MM.1S (cell line): Measurements from ENCODE around the gene UTP11.

ENCODE experiments used
- DNase-seq: peaks from one replicate; pipeline ENCODE4 v3.0.0-alpha.2; 2015
- H2AFZ ChIP-seq: fragments of 300-600 bp; sonication (generic); 2 replicates; pipeline ENCODE4 v1.6.0; 2016; ENCODE audit warnings: antibody characterized with exemption, low read length
- H3F3A ChIP-seq: fragments of 300-600 bp; sonication (generic); 2 replicates; pipeline ENCODE4 v1.6.1; 2016; ENCODE audit warnings: mild to moderate bottlenecking, antibody characterized with exemption, low read length, moderate library complexity, mixed read lengths; ENCODE audit not compliant: insufficient read depth
- H3K27ac ChIP-seq: fragments of 300-600 bp; sonication (generic); 2 replicates; pipeline ENCODE4 v1.5.1; 2016; ENCODE audit warnings: mild to moderate bottlenecking, low read length
- H3K27me3 ChIP-seq: fragments of 300-600 bp; sonication (generic); replicated peaks from 2 replicates; pipeline ENCODE4 v1.6.0; 2016; ENCODE audit warnings: low read length; ENCODE audit not compliant: insufficient read depth
- H3K36me3 ChIP-seq: fragments of 300-600 bp; sonication (generic); replicated peaks from 2 replicates; pipeline ENCODE4 v1.6.1; 2016; ENCODE audit warnings: mild to moderate bottlenecking, low read length, mixed read lengths; ENCODE audit not compliant: insufficient read depth
- H3K4me1 ChIP-seq: fragments of 300-600 bp; sonication (generic); 2 replicates; pipeline ENCODE4 v1.6.1; 2016; ENCODE audit warnings: low read length, mixed read lengths
- H3K4me2 ChIP-seq: fragments of 300-600 bp; sonication (generic); 2 replicates; pipeline ENCODE4 v1.6.0; 2016; ENCODE audit warnings: low read depth, low read length
- H3K4me3 ChIP-seq: fragments of 300-600 bp; sonication (generic); 2 replicates; pipeline ENCODE4 v1.5.1; 2016; ENCODE audit warnings: low read length, mixed read lengths
- H3K79me2 ChIP-seq: fragments of 300-600 bp; sonication (generic); 2 replicates; pipeline ENCODE4 v1.6.1; 2016; ENCODE audit warnings: mixed run types, low read length, mixed read lengths
- H3K9ac ChIP-seq: fragments of 300-600 bp; sonication (generic); 2 replicates; pipeline ENCODE4 v1.6.1; 2016; ENCODE audit warnings: low read length, mixed read lengths
- H3K9me2 ChIP-seq: fragments of 300-600 bp; sonication (generic); replicated peaks from 2 replicates; pipeline ENCODE4 v1.6.1; 2016; ENCODE audit warnings: mild to moderate bottlenecking, low read length, mixed read lengths; ENCODE audit not compliant: insufficient read depth
- H3K9me3 ChIP-seq: fragments of 300-600 bp; sonication (generic); replicated peaks from 2 replicates; pipeline ENCODE4 v1.6.1; 2016; ENCODE audit warnings: mild to moderate bottlenecking, low read length, mixed read lengths; ENCODE audit not compliant: insufficient read depth
- H4K20me1 ChIP-seq: fragments of 300-600 bp; sonication (generic); 2 replicates; pipeline ENCODE4 v1.6.1; 2016; ENCODE audit warnings: mild to moderate bottlenecking, low read length, moderate library complexity, mixed read lengths; ENCODE audit not compliant: insufficient read depth
- CTCF ChIP-seq: fragments of 300-600 bp; sonication (generic); IDR thresholded peaks from 2 replicates; pipeline ENCODE4 v1.5.1; 2016; ENCODE audit warnings: antibody characterized with exemption, low read length, mixed read lengths
- EZH2 ChIP-seq: fragments of 300-600 bp; sonication (generic); optimal IDR thresholded peaks from 2 replicates; pipeline ENCODE3; 2017; ENCODE audit warnings: low read depth, mild to moderate bottlenecking, antibody characterized with exemption, low read length, mixed read lengths
- EZH2phosphoT487 ChIP-seq: fragments of 300-600 bp; sonication (generic); IDR thresholded peaks from 2 replicates; pipeline ENCODE4 v1.6.1; 2018; ENCODE audit warnings: antibody characterized with exemption, low read length

UTP11 gene

GRCh38 chr1:38045401-38046332, 33.1 kb downstream of the UTP11 start:
- no peaks in the 10 kb centered on the region for H3K4me1 ChIP-seq
- no peak overlapping the region for H3K9ac ChIP-seq
- H3K9me2 ChIP-seq = no peaks in the 10 kb centered on the region
- H3K27me3 ChIP-seq = peaks cover 38% of the 10 kb centered on the region
- H3K27ac ChIP-seq = no peak overlapping the region
- TF ChIP-seq EZH2 = peak; percentile 75
- TF ChIP-seq EZH2phosphoT487 = no peak
- no peak for DNase-seq
- no peaks in the 10 kb centered on the region for H3F3A ChIP-seq
- H3K36me3 ChIP-seq = no peaks in the 10 kb centered on the region
- H3K79me2 ChIP-seq = no peaks in the 10 kb centered on the region
- H3K4me2 ChIP-seq = peak overlapping the region; percentile 62
- no peak overlapping the region for H2AFZ ChIP-seq
- no peaks in the 10 kb centered on the region for H4K20me1 ChIP-seq
- 0 out of 2 replicates have a peak overlapping the region, but pooled peaks have one; percentile 23 for H3K4me3 ChIP-seq
- H3K9me3 ChIP-seq = no peaks in the 10 kb centered on the region

GRCh38 chr1:38046333-38046883, 33.9 kb downstream of the UTP11 start, which contains the start of gene POU3F1:
Gene POU3F1, minus strand, starts transcription at chr1:38046793. Its CDS starts 50 bp downstream, at chr1:38046743.
- peak within 1 kb of the TSS; percentile 81 for H2AFZ ChIP-seq
- TF ChIP-seq EZH2 = no peak
- no peak for TF ChIP-seq EZH2phosphoT487
- no peak for TF ChIP-seq CTCF
- H3K4me1 ChIP-seq = no peaks in the 10 kb centered on the region
- peaks cover 38% of the 10 kb centered on the region for H3K27me3 ChIP-seq
- no peaks in the 10 kb centered on the region for H3K79me2 ChIP-seq
- no peaks in the 10 kb centered on the region for H3K36me3 ChIP-seq
- DNase-seq = no peak
- H3K9me2 ChIP-seq = no peaks in the 10 kb centered on the region
- no peak within 1 kb of the TSS for H3K27ac ChIP-seq
- H3K9me3 ChIP-seq = no peaks in the 10 kb centered on the region
- H4K20me1 ChIP-seq = no peaks in the 10 kb centered on the region
- H3F3A ChIP-seq = no peaks in the 10 kb centered on the region
- no peak within 1 kb of the TSS for H3K9ac ChIP-seq
- H3K4me3 ChIP-seq = peak within 1 kb of the TSS; percentile 72
- peak within 1 kb of the TSS; percentile 92 for H3K4me2 ChIP-seq

GRCh38 chr1:38046884-38047602, 34.5 kb downstream of the UTP11 start:
- Histone ChIP-seq H3K9ac (no peak overlapping the region), H3K36me3 (no peaks in the 10 kb centered on the region), H3K4me2 (peak overlapping the region; percentile 92), H3K4me3 (peak overlapping the region; percentile 72), H3K9me2 (no peaks in the 10 kb centered on the region), H3K27me3 (peaks cover 38% of the 10 kb centered on the region), H3K9me3 (no peaks in the 10 kb centered on the region), H3K79me2 (no peaks in the 10 kb centered on the region), H3F3A (no peaks in the 10 kb centered on the region), H2AFZ (peak overlapping the region; percentile 81), H4K20me1 (no peaks in the 10 kb centered on the region), H3K4me1 (no peaks in the 10 kb centered on the region), H3K27ac (no peak overlapping the region)
- DNase-seq = peak; percentile 88
- TF ChIP-seq CTCF = no peak
- no peak for TF ChIP-seq EZH2phosphoT487
- no peak for TF ChIP-seq EZH2
